ENCODE measurements around the gene CACNB2. TPM values are rescaled to one million over a fixed set of nuclear protein-coding genes. Genes with fewer than 3 reads are reported as not detected.

The CACNB2 gene
- total RNA-seq, 1 experiment from 2014 or later: not detected

DNA sequence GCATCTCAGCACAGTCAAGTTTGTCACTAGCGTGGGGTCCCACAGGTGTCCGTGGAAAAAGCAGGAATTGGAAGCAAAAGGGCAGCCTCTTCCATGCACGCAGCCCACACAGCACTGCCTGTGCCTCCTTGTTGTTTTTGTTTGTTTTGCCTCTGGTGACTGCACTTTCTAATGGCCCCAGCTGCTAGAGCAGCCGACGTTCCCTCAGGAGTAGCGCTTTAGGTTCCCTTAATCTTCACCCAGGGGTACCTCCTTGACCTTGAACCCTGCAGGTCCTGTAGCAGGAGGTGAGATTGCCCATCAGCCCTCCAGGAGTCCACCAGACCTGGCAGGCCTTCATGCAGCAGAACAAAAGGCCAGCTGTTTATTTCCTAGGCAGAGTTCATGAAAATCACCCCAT, 210.1 kb downstream of the CACNB2 start:
- Histone ChIP-seq H3K9me2 (ENCODE audit: insufficient read depth) (no peaks in the 10 kb centered on the region), H3K4me2 (no peak overlapping the region), H3K36me3 (ENCODE audit: low read depth) (no peaks in the 10 kb centered on the region), H3K4me3 (no peak overlapping the region), H3K79me2 (ENCODE audit: low read depth) (no peaks in the 10 kb centered on the region), H3K27me3 (ENCODE audit: insufficient read depth, low read depth) (no peaks in the 10 kb centered on the region), H4K20me1 (ENCODE audit: insufficient read depth) (no peaks in the 10 kb centered on the region), H3F3A (ENCODE audit: insufficient read depth, low read depth) (no peaks in the 10 kb centered on the region), H3K4me1 (replicated peaks; ENCODE audit: insufficient read depth) (no peaks in the 10 kb centered on the region), H3K9me3 (ENCODE audit: insufficient read depth, low read depth) (no peaks in the 10 kb centered on the region), H3K27ac (no peak overlapping the region), H2AFZ (no peak overlapping the region)
- TF ChIP-seq, protein P1, sequence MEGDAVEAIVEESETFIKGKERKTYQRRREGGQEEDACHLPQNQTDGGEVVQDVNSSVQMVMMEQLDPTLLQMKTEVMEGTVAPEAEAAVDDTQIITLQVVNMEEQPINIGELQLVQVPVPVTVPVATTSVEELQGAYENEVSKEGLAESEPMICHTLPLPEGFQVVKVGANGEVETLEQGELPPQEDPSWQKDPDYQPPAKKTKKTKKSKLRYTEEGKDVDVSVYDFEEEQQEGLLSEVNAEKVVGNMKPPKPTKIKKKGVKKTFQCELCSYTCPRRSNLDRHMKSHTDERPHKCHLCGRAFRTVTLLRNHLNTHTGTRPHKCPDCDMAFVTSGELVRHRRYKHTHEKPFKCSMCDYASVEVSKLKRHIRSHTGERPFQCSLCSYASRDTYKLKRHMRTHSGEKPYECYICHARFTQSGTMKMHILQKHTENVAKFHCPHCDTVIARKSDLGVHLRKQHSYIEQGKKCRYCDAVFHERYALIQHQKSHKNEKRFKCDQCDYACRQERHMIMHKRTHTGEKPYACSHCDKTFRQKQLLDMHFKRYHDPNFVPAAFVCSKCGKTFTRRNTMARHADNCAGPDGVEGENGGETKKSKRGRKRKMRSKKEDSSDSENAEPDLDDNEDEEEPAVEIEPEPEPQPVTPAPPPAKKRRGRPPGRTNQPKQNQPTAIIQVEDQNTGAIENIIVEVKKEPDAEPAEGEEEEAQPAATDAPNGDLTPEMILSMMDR (conservative IDR thresholded peaks at IDR 0.05): no peak
- TF ChIP-seq EZH2 (IDR thresholded peaks at IDR 0.05; ENCODE audit: low read depth): no peak
- no TSS peak for BruUV-seq (replicated peaks)
- DNase-seq: no peak
- POLR2A ChIA-PET (ENCODE audit: unreplicated experiment): no interaction called here
- intact Hi-C loops (cut with micrococcal nuclease; ENCODE audit: unreplicated experiment): no loop called here
- CTCF ChIA-PET: no interaction called here

DNA sequence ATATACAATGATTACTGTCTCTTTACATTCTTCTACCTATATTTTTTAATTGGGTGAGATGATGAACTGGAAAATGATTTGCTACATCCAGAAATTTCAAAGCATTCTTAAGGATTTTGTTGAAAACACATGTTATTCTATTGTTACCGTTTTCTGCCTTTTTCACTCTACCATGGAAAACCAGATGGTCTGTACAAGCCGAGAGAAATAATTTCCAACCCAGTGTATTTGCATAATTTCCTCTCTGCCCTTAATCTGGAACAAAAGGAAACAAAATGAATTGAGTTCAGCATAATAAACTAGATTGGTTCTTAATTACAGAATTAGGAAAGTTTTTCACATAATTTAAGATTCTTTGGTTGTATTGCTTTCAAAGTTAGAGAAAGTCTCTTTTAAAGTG, 211.2 kb downstream of the CACNB2 start:
- ChIA-PET CTCF (no interaction called here), POLR2A (ENCODE audit: unreplicated experiment) (no interaction called here)
- H3K79me2 ChIP-seq (ENCODE audit: low read depth): no peaks in the 10 kb centered on the region
- H3K4me1 ChIP-seq (replicated peaks; ENCODE audit: insufficient read depth): no peaks in the 10 kb centered on the region
- H3K27me3 ChIP-seq (ENCODE audit: insufficient read depth, low read depth): no peaks in the 10 kb centered on the region
- no peak for DNase-seq
- intact Hi-C loops (cut with micrococcal nuclease; ENCODE audit: unreplicated experiment): no loop called here
- H3K4me2 ChIP-seq: no peak overlapping the region
- no peaks in the 10 kb centered on the region for H4K20me1 ChIP-seq (ENCODE audit: insufficient read depth)
- H3K27ac ChIP-seq: no peak overlapping the region
- H3K9me2 ChIP-seq (ENCODE audit: insufficient read depth): no peaks in the 10 kb centered on the region
- H2AFZ ChIP-seq: no peak overlapping the region
- H3K9me3 ChIP-seq (ENCODE audit: insufficient read depth, low read depth): no peaks in the 10 kb centered on the region
- no peaks in the 10 kb centered on the region for H3F3A ChIP-seq (ENCODE audit: insufficient read depth, low read depth)
- H3K36me3 ChIP-seq (ENCODE audit: low read depth): no peaks in the 10 kb centered on the region
- BruUV-seq (replicated peaks): no TSS peak
- no peak for TF ChIP-seq EZH2 (IDR thresholded peaks at IDR 0.05; ENCODE audit: low read depth)
- TF ChIP-seq, protein P1 (conservative IDR thresholded peaks at IDR 0.05): no peak
- H3K4me3 ChIP-seq: no peak overlapping the region

DNA sequence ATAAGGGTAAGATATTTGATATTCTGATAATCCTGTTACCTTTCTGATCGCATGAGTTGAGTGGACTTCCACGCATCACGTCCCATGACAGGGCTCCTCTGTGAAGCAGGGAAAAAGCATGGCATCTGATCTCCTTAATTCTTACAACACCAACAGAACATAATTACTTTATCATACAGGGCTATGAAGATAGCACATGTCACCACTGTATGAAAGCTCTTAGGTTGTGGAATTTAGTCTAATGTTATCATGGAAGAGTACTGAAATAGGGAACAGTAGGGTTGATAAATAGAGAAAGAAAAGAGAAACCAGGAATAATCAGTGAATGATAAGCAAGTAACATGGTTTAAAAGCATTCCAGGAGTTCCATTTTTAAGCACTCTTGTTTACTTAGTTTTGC, 212.0 kb downstream of the CACNB2 start:
- BruUV-seq (replicated peaks): no TSS peak
- Histone ChIP-seq H2AFZ (no peak overlapping the region), H3K27ac (no peak overlapping the region), H3K4me1 (replicated peaks; ENCODE audit: insufficient read depth) (no peaks in the 10 kb centered on the region), H3K9me3 (ENCODE audit: insufficient read depth, low read depth) (no peaks in the 10 kb centered on the region), H3K4me3 (no peak overlapping the region), H3K36me3 (ENCODE audit: low read depth) (no peaks in the 10 kb centered on the region), H3K9me2 (ENCODE audit: insufficient read depth) (no peaks in the 10 kb centered on the region), H3F3A (ENCODE audit: insufficient read depth, low read depth) (no peaks in the 10 kb centered on the region), H3K79me2 (ENCODE audit: low read depth) (no peaks in the 10 kb centered on the region), H3K4me2 (no peak overlapping the region), H3K27me3 (ENCODE audit: insufficient read depth, low read depth) (no peaks in the 10 kb centered on the region), H4K20me1 (ENCODE audit: insufficient read depth) (no peaks in the 10 kb centered on the region)
- DNase-seq: no peak
- ChIA-PET POLR2A (ENCODE audit: unreplicated experiment) (no interaction called here), CTCF (no interaction called here)
- intact Hi-C loops (cut with micrococcal nuclease; ENCODE audit: unreplicated experiment): no loop called here
- TF ChIP-seq, protein P1 (conservative IDR thresholded peaks at IDR 0.05): no peak
- no peak for TF ChIP-seq EZH2 (IDR thresholded peaks at IDR 0.05; ENCODE audit: low read depth)
